Skeletal muscle cell (primary cell): ENCODE results near the gene HSP90AA1.

Experiments used
- DNase-seq: peaks from one replicate; pipeline ENCODE4 v3.0.0-alpha.2; 2010; ENCODE audit warnings: low read depth
- H3K4me3 ChIP-seq: 2 replicates; pipeline ENCODE4 v1.5.1; 2011; ENCODE audit warnings: low read depth, mild to moderate bottlenecking, control low read depth, low read length, moderate library complexity

The HSP90AA1 gene

DNA sequence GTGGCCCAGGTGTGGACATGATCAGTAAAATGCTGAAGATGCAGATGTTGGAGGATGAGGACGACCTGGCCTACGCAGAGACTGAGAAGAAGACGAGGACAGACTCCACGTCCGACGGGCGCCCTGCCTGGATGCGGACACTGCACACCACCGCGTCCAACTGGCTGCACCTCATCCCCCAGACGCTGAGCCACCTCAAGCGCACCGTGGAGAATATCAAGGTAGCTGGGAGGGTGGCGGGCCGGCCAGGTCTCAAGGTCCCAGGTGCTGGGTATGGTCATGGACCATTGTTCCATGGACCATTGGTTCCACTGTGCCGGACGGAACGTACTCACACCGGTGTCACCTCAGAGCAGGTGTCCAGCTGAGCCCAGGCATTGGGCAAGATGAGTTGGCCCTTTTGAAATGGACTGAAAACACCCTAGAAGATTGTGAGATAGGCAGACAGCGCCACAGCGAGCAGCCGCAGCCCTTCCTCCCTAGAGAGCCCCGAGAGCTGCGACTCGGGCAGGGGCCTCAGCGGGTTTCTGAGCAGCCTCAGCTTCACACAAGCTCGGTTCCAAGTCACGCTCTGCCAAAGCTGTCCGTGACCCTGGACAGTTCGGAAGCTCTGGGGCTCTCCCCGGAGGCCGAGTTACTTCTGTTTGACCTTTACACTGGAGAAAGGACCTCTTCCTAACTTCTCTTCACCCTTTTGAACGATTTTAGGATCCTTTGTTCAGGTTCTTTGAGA, 38.9 kb downstream of the HSP90AA1 start:
- no peak for DNase-seq
- no peak overlapping the region for H3K4me3 ChIP-seq

DNA sequence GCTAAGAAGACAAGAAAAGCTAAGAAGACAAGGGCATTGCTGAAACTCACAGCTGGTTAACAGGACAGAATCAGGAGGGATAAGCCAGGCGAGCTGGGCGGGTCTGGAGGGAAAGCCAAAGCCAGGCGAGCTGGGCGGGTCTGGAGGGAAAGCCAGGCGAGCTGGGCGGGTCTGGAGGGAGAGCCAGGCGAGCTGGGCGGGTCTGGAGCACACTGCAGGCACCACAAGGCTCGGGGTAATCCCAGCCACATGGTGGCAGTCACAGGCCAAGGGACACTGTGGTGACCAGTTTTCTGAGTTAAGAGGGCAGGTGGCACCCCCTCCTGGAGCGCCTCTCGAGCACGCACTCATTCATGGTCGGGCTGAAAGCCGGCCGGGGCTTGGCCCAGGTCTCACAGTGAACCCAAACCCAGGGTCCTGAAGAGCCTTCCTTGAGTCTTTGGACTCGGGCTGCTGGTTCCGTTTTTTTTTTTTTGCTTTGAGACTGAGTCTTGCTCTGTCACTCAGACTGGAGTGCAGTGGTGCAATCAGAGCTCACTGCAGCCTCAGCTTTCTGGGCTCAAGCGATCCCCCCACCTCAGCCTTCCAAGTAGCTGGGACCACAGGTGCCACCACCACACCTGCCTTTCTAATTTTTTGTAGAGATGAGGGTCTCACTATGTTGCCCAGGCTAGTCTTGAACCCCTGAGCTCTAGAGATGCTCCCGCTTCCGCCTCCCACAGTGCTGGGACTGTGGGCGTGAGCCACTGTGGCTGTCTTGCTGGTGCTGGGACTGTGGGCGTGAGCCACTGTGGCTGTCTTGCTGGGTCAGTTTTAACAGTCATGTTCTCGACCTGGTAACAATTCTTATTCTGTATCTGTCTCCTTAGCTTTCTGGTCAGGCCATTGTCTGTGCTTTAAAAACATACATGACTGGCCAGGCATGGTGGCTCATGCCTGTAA, 40.2 kb downstream of the HSP90AA1 start:
- H3K4me3 ChIP-seq, result no peak overlapping the region
- DNase-seq, result no peak

DNA sequence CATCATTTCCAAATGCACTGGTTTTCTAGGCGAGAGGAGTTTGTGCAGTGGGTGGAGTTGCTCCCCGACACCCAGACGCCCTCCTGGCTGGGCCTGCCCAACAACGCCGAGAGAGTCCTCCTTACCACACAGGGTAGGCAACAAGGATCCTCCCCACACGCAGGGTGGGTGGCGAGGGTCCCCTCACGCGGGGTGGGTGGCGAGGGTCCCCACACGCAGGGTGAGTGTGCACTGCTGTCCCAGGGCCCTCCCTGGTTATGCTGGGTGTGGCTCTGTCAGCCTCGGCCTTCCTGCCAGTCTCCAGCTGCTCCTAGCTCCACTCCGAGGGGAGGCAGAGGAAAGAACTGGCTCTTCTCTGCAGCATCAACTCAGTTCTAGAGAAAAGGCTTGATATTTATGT, 42.3 kb downstream of the HSP90AA1 start:
- no peak for DNase-seq
- H3K4me3 ChIP-seq, result no peak overlapping the region

DNA sequence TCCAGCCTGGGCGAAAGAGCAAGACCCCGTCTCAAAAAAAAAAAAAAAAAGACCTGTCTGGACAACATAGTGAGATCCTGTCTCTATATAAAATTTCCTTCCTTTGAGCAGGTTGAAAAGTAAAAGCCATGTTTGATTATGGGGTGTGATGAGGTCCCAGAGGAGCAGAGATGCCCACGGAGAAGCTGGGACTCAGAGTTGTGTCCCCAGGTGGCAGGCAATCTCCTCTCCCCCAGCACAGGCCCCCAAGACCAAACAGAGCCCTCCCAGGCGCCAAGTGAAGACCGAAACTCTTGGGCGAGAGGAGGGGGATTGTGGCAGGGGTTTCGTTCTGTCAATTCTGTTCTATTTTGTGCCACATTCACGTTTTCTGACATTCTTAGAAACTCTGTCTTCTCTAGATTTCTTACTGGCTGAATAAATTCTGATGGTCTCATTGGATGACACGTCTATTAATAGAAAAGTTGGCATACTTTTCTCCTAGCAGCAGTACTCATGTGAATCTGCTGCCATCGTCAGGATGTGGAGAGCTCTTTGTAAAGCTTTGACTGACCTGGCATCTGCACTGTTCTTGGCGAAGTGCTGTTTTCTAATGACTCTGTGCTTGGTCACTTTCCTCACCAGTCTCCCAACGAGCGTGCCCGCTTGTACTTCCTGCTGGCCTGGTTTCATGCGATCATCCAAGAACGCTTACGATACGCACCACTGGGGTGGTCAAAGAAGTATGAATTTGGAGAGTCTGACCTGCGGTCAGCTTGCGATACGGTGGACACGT, 43.4 kb downstream of the HSP90AA1 start:
- DNase-seq, result no peak
- H3K4me3 ChIP-seq, result no peak overlapping the region

DNA sequence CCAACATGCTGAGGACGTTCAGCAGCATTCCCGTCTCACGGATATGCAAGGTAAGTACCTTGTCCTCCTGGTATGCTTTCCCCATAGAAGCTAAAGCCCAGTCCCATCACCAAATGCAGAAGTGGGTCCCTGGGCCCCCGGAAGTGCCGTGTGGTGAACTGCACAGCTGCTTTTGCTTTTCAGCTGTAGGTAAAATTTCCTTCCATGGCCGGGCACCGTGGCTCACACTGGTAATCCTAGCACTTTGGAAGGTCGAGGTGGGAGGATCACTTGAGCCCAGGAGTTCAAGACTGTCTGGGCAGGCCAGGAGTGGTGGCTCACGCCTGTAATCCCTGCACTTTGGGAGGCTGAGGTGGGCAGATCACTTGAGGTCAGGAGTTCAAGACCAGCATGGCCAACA, 44.1 kb downstream of the HSP90AA1 start:
- DNase-seq, result no peak
- no peak overlapping the region for H3K4me3 ChIP-seq

DNA sequence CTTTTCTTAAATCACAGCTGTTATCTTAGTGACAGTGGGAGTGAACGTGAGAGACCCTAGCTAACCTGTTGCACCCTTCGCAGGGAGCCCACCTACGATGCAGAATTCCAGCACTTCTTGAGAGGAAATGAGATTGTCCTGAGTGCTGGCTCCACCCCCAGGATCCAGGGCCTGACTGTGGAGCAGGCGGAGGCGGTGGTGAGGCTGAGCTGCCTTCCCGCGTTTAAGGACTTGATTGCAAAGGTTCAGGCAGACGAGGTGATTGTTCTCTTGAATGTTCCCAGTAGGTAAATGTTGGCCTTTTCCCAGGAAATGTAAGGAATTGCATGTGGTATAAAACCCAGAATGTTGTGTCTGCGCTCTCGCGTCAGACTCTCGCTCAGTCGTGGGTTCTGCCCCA, 46.7 kb downstream of the HSP90AA1 start:
- DNase-seq, result no peak
- no peak overlapping the region for H3K4me3 ChIP-seq

DNA sequence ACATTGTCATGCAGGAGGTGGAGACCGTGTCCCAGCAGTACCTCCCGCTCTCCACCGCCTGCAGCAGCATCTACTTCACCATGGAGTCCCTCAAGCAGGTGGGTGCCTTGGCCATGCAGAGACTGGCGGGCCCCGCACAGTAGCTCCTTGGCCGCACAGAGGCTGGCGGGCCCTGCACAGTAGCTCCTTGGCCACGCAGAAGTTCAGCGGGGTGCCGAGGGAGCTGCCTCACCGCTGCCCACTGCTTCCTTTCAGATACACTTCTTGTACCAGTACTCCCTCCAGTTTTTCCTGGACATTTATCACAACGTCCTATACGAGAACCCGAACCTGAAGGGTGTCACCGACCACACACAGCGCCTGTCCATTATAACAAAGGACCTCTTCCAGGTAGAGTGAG, 47.7 kb downstream of the HSP90AA1 start:
- DNase-seq, result no peak
- no peak overlapping the region for H3K4me3 ChIP-seq

DNA sequence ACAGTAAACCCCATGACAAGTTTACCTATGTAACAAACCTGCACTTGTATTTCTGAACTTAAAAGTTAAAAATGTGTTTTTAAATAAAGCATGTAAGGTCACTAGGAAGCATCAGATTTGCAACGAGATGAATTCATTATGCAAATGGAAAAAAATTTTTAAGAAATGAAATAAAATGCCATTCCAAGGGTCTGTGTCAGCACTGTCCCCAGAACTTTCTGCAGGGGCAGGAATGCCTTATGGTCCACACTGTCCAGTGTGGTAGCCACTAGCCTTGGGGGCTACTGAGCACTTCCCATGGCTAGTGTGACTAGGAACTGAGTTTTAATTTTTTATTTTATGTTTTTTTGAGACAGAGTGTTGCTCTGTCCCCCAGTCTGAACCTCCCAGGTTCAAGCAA, 49.2 kb downstream of the HSP90AA1 start:
- no peak overlapping the region for H3K4me3 ChIP-seq
- no peak for DNase-seq

DNA sequence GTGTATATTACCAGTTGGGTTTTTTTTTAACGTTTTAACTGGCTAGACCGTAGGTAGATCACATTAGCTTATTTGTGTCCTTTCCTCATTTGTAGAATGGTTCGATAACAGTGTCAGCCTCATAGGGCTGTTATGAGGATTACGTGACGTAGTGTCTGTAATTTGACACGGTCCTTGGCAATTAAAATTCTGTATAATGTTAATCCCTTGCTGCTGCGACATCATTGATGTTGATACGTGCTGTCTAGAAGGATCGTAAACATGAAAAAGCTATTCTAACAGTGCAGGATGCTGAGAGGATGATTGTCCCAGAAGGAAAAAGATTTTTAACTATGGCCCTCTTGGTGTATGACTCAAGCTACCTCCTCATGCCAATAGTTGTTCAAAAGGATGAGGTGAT, 50.9 kb downstream of the HSP90AA1 start:
- no peak overlapping the region for H3K4me3 ChIP-seq
- no peak for DNase-seq

DNA sequence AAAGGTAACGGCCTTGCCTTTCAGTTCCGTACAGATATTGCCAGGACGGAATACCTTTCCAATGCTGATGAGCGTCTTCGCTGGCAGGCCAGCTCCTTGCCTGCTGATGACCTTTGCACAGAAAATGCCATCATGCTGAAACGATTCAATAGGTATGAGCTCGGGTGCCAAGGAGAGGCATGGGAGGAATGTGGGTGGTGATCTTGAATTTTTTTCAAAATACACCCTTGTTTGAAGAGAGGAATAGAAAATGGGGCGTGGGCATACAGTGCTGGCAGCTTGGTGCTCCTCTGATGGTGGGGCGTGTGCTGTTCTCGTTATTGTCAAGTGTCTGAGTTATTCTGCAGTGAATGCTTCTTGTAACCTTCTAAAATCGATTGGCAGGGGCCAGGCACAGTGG, 52.5 kb downstream of the HSP90AA1 start:
- no peak for DNase-seq
- H3K4me3 ChIP-seq, result no peak overlapping the region

DNA sequence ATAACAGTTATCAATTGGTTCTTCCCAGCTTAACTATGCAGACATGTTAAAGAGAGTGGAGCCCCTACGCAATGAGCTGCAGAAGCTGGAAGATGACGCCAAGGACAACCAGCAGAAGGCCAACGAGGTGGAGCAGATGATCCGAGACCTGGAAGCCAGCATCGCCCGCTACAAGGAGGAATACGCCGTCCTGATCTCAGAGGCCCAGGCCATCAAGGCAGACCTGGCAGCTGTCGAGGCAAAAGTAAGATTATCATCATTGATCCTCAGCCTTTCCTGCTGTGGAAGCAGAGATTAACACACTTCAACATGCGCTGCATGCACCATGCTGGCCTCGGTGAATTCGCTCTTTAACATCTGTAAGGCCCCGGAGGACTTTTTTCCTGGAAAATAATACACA, 53.6 kb downstream of the HSP90AA1 start:
- DNase-seq, result no peak
- no peak overlapping the region for H3K4me3 ChIP-seq
